Ishikawa (cell line): ENCODE measurements around the gene SEC31A.

ENCODE experiments used
- CEBPB ChIP-seq: IDR thresholded peaks from 2 replicates; pipeline ENCODE4 v1.6.1; 2012
- CREB1 ChIP-seq: IDR thresholded peaks from 2 replicates; pipeline ENCODE4 v1.6.1; 2012; ENCODE audit warnings: low read depth
- EGR1 ChIP-seq: IDR thresholded peaks from 2 replicates; pipeline ENCODE4 v1.6.1; 2012
- EP300 ChIP-seq: IDR thresholded peaks from 2 replicates; pipeline ENCODE4 v1.6.1; 2012; ENCODE audit warnings: borderline replicate concordance
- MAX ChIP-seq: IDR thresholded peaks from 2 replicates; pipeline ENCODE4 v1.6.1; 2012
- NFIC ChIP-seq: IDR thresholded peaks from 2 replicates; pipeline ENCODE4 v1.6.1; 2012
- RAD21 ChIP-seq: IDR thresholded peaks from 2 replicates; pipeline ENCODE4 v1.6.1; 2012; ENCODE audit warnings: low read depth
- REST ChIP-seq: IDR thresholded peaks from 2 replicates; pipeline ENCODE4 v1.6.1; 2012; ENCODE audit warnings: low read depth, mild to moderate bottlenecking
- TAF1 ChIP-seq: IDR thresholded peaks from 2 replicates; pipeline ENCODE4 v1.6.1; 2012; ENCODE audit warnings: low read depth, mild to moderate bottlenecking
- TCF12 ChIP-seq: IDR thresholded peaks from 2 replicates; pipeline ENCODE4 v1.6.1; 2012; ENCODE audit warnings: low read depth
- TEAD4 ChIP-seq: IDR thresholded peaks from 2 replicates; pipeline ENCODE4 v1.6.1; 2012
- USF1 ChIP-seq: IDR thresholded peaks from 2 replicates; pipeline ENCODE4 v1.6.1; 2012

GRCh38 chr4:82901183-82901718 lies 10.3 kb upstream of the SEC31A start:
- TF ChIP-seq MAX (no peak; the same call in 1 of the 2 replicates), TCF12 (no peak), RAD21 (no peak), EP300 (no peak), REST (no peak), USF1 (peak; percentile 0; the same call in 1 of the 2 replicates), TAF1 (no peak; the same call in 1 of the 2 replicates), CEBPB (no peak), CREB1 (no peak), NFIC (no peak), TEAD4 (no peak), EGR1 (no peak)
